Stimulated activated CD8-positive, alpha-beta memory T cell treated with anti-CD3 and anti-CD28 coated beads, Interleukin-15, amount 100 ng/mL, for 4 hours (primary cell): ENCODE results near the gene GPR32.
"Not testable (repeated sequence)": the region's sequence is repeated elsewhere in the genome, so short reads cannot be mapped to it uniquely, and the experiment has no call there.

Source experiments
- DNase-seq, 2 donors: peaks; one replicate each; pipeline ENCODE4 v3.0.0-alpha.2; 2020; ENCODE audit warnings: low read depth in 2 of 2

The GPR32 gene

DNA sequence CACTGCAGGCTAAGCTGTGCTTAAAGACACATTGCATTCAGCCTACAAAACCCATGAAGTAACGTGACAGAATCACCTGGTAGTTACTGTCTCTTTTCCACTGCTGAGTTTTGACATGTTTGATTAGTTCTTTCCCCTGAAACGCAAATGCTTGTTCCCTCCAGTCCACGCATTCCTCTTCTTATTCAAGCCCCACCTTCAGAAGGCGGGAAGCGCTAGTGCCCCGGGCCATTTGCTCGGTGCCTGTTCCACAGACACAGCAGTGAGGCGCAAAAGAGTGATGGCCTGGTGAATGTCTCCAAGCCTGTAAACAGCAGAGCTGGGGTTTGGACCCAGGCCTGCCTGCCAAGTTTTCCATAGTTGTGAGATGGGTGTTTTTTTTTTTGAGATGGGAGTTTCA, 30.8 kb downstream of the GPR32 start:
- no peak for DNase-seq

DNA sequence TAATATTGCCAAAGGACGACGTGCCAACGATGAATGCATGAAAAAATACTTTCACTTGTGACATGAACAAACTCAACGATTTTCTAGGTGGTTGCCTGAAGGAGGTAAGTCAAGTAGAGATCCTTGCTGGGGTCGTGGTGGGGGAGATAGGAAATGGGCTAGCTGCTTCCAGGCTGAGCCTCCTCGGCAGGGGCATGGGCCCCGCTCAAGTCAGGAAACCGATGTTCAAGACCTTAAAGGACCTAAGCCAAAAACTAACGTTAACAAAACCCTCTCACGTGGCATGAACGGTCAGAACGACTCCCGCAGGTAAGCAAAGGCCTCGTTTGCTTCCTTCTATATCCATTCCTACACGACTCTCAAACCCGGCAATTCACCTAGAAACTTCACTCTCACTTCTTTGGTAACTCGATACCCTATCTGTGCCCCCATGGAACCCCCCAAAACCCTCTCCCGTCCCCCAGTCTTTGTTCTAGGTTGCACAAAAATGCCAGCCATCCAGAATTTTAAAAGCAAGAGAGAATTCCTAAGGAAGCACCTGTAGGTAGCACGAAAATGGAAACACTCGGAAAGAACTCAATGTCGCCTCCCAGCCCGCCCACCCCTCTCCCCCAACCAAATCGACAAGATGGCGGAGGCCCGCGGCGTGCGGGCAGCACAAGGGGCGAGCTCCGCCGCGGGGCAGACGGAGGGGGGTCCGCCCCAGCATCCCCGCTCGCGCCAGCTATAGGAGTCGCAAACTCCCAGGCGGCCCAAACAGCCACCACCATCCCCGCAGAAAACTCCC, 33.6 kb downstream of the GPR32 start:
- no peak for DNase-seq

DNA sequence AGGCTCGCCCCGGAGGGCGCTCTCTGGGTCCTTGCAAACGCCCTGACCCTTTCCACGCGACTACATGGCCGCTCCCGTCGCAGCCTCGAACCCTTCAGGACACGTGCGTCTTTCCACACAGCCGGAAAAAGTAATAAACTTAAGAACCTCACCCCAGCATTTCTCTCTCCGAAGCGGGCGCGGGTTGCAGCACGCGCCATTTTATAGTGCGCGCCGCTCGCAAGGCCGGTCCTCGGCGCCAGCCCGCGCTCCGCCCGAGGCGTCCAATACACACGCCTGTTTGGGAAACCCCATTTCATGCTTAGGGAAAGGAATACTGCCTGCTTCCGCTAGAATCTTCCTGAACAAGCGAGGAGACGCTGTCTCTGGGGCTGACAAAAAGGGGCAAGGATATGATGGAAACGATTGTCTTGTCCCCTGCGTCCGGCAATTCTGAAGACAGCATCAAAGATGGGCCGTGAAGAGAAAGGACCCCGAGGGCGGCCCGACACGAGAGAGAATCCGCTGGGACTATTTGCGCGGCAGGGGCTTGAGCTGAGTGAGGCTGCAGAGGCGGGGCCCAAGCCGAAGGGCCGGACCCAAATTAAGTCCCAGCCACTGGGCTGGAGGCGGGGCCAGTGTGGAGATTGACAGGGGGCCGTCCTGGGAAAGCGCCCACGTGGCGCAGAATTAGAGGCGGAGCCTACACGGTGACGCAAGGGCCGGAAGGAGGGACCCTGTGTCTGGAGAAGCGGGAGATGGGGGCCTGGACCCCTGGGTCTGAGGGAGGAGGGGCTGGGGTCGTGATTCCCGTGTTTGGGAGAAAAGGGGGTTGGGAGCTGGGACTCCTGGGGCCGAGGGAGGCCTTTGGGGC, 34.4 kb downstream of the GPR32 start:
- peak; percentile 96 to 98 for DNase-seq

DNA sequence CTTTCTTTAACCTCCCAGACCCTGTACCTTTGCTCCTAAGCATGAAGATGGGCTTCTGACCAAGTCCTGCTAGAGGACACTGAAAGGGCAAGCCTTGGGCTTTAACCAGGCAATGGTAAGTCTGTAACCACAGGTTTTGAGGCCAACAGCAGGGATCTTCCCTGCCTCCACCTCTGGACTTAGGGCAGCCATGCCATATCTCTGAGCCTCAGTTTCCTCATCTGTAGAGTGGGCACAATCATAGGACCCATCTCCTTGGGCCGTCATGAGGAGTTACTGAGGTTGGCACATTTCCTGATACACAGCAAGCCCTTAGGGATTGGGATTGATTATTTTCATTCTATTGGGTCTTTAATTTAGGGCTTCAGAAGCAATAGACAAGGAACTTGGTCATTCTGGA, 38.6 kb downstream of the GPR32 start:
- no peak for DNase-seq

DNA sequence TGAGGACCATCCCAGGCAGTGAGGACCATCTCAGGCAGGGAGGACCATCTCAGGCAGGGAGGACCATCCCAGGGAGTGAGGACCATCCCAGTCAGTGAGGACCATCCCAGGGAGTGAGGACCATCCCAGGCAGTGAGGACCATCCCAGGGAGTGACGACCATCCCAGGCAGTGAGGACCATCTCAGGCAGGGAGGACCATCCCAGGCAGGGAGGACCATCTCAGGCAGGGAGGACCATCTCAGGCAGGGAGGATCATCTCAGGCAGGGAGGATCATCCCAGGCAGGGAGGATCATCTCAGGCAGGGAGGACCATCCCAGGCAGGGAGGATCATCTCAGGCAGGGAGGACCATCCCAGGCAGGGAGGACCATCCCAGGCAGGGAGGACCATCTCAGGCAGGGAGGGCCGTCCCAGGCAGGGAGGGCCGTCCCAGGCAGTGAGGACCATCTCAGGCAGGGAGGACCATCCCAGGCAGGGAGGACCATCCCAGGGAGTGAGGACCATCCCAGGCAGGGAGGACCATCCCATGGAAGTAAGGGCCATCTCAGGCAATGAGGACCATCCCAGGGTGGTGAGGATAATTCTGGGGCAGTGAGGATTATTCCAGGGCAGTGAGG, 41.5 kb downstream of the GPR32 start:
- DNase-seq = not testable (repeated sequence)

DNA sequence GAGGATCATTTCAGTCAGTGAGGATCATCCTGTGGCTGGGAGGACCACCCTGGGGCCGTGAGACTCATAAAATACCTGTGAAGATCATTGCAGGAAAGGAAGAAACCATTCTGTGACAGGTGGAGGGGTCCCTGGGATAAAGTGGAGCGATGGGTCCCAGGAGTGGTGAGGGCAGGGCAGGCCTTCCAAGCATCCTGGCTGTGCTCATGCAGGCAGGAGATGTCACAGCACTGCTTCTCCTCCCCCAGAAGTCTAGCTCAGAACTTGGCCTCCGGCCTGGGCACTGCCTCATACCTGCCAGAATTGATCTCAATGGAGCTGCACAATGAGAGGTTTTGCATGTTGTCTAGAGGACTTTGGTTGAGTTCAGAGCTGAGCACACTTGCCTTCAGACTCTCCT, 42.2 kb downstream of the GPR32 start:
- DNase-seq = no peak

DNA sequence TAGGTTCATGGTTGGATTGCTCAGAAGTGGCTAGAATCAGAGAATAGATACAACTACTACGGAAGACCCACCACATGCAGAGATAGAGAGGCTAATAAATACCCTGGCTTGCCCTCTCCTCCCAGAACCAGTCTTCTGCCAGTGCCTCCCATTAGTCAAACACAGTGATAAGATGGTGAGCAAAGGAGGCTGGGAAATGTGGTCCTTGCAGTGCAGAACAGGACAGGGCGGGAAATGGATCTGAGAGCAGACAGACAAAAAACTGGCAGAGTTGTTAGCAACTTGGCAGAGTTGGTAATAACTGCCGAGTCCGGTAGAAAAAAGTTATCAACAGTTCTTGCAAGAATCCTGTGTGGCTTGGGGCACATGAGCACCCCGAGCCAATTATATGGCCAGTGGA, 44.6 kb downstream of the GPR32 start:
- no peak for DNase-seq

DNA sequence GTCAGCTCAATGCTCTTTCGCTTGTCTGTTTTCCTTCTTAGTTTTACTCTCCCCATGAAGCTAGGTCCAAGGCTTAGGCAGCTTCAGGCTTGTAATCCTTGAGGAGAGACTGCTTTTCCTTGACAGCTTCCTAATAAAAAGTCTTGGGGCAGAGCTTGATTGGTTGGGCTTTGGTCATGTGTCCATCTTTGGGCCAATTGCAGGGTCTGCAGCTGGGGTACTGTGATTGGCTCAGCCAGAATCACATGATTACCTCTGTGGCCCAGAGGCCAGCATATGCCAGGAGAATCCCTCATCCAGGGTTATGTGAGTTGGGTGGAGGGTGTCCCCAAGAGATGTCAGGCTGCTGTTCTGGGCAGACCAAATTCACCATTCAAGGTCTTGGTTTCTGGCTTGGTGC, 45.2 kb downstream of the GPR32 start:
- no peak for DNase-seq

DNA sequence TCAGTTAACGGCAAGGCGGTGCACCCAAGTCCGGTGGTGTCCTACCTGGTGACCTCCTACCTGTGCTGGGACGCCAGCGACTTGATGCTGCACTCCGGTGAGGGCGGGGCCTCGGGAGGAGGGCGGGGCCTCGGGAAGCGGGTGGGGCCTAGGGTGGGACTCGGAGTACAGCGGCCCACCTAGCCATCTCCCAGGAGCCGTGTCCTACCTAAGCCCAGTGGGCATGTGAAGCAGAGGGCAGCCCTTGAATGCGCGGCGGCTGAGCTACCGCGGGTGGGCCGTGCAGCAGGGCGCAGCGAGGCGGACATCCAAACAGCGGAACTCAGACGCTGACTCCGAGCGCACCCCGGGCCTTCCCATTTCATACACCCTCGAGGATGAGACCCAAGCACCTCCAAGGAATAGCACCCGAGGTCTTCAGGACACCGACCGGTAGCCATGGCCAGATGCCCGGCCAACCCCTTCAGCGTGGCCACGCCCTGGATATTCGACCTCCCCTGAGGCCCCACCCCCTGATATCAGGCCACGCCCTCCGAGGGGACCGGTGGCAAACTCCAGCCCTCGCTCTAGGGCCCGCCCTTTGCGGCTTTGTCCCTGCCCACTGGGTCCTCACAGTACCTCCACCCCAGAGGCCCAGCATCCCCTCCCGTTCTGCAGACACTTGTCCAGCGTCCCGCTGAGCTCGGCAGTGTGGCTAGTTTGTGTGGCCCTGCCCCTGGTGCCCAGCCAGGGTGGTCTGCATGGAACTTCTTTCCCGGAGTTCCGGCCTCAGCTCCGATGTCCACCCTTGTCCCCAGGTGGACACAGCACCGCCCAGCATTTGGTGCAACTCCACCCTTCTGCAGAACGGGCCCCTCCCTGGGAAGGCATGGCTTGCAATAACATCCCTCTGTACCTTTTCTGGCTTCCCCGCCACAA, 47.9 kb downstream of the GPR32 start:
- no peak for DNase-seq

DNA sequence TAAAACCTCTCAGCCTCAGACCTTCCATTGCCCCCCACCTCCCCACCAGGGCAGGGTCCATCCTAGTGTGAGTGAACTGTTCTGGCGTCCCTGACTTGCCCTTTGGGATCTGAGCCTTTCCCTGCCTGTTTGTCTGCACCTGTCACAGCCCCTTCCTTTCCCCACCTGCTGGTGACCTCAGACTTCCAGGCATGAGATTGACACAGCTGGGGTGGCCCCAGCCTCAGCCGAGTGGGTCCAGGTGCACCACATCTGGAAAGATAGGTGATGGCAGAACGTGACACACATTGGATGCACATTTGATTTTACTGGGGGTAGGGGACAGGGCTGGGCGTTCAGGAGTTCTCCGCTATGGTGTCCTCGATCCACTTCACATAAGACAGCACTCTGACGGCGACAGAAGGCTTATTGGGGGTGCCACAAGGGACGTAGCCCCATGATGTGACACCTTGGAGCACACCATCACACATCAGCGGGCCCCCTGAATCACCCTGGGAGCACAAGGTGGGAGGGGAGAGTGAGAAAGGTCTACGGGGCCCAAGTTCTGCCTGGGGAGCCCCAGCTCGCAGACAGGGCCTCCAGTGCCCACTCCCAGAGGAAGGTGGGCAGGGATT, 48.7 kb downstream of the GPR32 start:
- DNase-seq = no peak

DNA sequence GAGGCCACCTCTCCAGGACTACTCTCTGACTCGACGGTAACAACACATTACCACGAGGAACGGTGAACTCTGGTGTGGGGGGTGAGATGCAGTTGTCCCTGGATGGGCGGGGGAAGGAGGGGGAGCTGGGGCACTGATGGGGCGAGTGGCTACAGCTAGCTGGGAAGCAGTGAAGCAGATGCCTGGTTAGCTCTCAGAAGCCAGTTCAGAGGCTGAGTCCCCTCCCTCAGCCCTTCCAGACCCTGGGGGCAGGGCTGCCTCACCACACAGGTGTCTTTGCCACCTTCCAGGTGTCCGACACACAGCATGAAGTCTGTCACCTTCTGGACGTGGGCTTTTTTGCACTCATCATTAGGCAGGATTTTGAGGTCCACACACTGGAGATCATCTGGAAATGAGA, 49.4 kb downstream of the GPR32 start:
- DNase-seq = no peak

DNA sequence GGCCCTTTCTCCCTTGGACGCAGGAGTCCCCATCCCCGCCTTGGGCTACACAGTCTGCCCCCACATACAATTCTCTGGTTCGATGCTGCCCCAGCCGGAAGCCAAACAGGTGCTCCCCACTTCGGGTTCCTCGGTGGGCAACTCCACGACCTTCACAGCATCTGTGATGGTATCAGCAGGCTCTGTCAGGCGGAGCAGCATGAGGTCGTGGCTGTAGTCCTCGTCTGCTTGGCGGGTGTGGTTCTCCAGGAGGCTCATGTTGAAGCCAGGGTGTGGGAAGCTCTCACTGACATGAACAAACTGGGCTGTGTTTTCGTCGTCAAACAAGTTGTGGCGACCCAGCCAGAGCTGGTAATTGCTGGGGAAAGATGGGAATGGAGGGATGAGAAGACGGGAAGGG, 49.8 kb downstream of the GPR32 start:
- no peak for DNase-seq

DNA sequence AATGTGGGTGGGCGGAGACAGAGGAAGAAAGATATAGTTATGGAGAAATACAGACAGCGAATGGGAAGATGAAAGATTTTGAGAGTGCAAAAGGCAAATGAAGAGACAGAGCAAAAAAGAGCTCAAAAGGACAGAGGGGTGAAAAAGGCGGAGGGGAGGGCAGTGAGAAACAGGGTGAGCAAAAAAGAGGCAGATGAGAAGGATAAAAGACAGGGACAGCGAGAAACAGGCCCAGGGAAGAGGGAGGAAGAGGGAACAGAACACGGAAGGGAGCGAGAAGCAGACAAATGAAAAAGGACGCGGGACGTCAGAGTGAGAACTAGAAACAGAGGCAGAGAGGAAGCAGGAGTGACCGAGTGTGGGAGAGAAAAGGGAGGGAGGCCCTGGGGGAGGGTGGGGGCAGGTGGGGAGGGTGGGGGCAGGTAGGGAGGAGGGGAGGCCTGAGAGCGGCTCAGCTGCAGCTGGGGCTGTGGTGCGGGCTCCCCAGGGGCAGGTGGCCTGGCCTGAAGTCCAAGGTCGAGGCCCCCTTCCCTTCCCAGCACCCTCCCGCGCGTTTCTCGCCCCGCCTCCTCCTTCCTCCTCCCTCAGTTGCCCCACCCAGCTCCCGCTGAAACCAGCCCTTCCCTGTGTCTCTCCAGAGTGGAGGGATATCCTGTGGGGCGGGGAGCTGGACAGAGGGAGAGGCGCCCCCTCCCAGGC, 50.4 kb downstream of the GPR32 start:
- no peak for DNase-seq

DNA sequence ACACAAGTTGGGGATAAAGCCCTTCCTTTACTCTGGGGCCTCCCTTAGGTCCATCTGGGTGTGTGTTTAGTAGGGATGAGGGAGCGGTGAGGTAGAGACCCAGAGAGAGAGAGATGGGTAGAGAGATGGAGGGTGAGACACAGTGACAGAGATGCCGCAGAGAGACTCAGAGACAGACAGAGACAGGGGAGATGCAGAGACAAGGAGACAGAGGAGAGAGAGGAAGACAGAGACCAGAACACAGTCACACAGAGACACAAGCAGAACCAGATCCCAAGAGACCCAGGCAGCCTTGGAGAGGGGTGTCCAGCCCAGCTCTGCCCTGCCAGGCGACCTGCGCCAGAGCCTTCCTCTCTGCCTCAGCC, 51.0 kb downstream of the GPR32 start:
- no peak for DNase-seq
